Forelimb muscle (tissue), 1 donor: ENCODE results near the gene FBXL17. TPM values are rescaled to one million over a fixed set of nuclear protein-coding genes. Genes with fewer than 3 reads are reported as not detected.

Experiments used
- DNase-seq: peaks from one replicate; pipeline ENCODE4 v3.0.0-alpha.2; 2013; ENCODE audit warnings: low read depth
- polyA plus RNA-seq: library from polyadenylated mRNA; unstranded; fragments of 120-200 nt; gene quantifications from one replicate; pipeline ENCODE4 v1.2.1, GENCODE V29; 2013; ENCODE audit not compliant: insufficient read length

FBXL17 gene
- polyA plus RNA-seq, 1 donor, result 22.1 TPM

GRCh38 chr5:107814183-107814827 is 567.6 kb downstream of the FBXL17 start:
- DNase-seq, result no peak

GRCh38 chr5:107813559-107813958 is 568.3 kb downstream of the FBXL17 start:
- DNase-seq, result no peak

- DNase-seq, result no peak
Observed at GRCh38 chr5:107812570-107813141, 569.2 kb downstream of the FBXL17 start.

GRCh38 chr5:107809201-107810034 is 572.5 kb downstream of the FBXL17 start:
- DNase-seq, result no peak
